NCI-H446 (cell line): ENCODE data around the gene GLI1.
"Not testable (repeated sequence)": the region's sequence is repeated elsewhere in the genome, so short reads cannot be mapped to it uniquely, and the experiment has no call there.

ENCODE experiments used
- DNase-seq, 2 experiments: peaks; one replicate each; lab custom pipeline; 2025; lab: John Stamatoyannopoulos, UW

GLI1 gene

GRCh38 chr12:57476162-57476992 is 16.8 kb downstream of the GLI1 start:
- no peak for DNase-seq

- no peak for DNase-seq
Measured at GRCh38 chr12:57476993-57477709, 17.6 kb downstream of the GLI1 start.

GRCh38 chr12:57477710-57478681 is 18.4 kb downstream of the GLI1 start:
- DNase-seq = no peak

DNA sequence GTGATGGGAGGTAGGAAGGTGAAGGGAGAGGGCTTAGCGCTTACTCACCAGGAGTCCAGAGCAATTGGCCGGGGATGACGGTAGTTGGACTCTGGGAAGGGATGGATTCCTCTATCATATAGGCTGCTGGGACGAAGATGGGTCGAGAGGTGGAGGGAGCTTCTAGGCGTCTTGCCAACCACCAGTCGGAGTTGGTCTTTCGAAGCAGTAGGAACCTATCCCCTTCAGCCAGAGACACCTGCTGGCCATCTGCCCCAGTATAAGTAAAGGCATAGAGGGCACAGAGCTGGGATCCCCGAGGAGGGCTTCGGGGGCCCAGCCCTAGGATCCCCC is 19.4 kb downstream of the GLI1 start:
- DNase-seq = no peak

DNA sequence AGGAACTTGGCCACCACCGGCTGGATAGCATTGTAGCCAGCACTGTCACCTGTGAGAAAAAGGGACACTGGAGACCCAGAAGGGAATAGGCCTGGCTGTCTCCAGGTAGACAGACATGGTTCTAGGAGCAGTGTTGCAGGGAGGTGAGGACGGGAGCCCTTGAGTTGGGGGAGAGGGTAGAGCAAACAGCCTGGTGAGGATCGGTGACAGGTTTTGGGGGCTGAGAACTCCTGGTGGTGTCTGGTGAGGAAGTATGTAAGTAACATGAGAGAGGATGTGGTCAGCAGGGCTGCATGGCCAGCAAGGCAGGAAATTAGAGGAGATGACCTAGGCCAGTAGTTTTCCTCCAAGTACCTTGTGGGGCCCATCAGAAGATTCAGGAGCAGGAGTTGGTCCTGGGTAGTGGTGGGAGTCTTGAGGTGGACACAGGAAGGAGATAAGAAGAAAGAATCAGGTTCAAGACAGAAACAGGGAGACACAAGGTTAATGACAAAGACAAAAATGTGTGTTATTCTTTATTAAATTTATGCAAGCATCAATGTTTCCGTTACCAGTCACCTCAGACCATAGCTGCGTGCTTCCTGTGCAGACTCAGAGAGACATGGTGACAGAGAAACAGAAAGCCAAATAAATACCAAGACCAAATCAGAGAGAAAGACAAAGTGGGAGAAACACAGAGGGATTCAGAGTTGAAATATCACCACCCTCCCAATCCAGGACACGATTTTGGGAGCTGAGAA is 20.0 kb downstream of the GLI1 start, which contains the start of gene ARHGAP9:
Gene ARHGAP9, minus strand, starts transcription at position 491 of the 740 bp plus-strand sequence. Its CDS starts 460 bp downstream, at position 31.
- no peak for DNase-seq

DNA sequence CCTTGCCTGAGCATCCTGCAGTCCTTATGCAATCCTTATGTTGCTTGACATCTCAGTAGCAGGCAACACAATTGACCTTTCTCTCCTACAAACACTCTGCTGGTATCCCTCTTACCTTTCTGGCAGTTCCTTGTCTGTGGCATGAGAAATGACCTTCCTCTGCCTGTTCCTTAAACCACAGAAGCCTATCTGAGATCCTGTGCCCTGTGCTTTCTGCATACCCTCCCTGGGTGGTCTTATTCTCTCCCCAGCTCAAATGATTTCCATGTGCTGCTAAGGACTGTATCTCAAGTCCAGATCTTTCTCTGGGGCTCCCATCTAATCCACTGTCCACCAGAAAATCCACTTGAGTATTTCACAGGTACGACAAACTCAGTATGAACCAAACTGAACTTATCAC is 22.1 kb downstream of the GLI1 start:
- DNase-seq = no peak

DNA sequence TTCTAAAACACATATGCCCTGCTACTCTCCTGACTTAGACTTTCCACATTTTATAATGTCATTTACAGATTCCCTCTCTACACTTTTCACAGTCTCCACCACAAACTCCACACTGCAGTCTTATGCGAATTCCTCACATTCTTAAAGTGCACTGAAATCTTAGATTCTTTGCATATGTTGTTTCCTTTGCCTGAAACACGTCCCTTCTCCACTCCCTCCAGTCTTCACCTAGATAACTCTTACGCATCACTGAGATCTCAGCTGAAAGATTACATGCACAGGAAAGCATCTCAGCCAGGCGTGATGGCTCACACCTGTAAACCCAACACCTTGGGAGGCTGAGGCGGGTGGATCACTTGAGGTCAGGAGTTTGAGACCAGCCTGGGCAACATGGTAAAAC is 23.9 kb downstream of the GLI1 start:
- no peak for DNase-seq

DNA sequence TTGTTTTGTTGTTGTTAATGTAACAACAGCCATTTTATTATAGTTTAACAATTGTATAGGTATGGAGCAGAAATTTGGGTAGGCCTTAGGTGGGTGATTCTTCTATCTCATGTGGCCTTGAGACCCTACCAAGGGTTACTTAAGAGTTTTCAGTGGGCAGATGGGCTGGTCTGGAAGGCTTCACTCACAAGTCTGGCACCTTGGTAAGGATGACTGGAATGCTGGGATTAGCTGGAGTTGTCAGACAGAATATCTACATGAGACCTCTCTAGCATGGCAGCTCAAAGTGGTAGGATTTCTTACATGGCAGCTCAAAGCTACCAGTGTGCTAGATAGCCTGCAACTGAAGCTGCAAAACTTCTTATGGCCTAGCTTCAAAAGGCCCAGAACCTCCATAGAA is 26.1 kb downstream of the GLI1 start:
- DNase-seq = no peak

GRCh38 chr12:57487055-57487596 is 27.5 kb downstream of the GLI1 start:
- no peak for DNase-seq

DNA sequence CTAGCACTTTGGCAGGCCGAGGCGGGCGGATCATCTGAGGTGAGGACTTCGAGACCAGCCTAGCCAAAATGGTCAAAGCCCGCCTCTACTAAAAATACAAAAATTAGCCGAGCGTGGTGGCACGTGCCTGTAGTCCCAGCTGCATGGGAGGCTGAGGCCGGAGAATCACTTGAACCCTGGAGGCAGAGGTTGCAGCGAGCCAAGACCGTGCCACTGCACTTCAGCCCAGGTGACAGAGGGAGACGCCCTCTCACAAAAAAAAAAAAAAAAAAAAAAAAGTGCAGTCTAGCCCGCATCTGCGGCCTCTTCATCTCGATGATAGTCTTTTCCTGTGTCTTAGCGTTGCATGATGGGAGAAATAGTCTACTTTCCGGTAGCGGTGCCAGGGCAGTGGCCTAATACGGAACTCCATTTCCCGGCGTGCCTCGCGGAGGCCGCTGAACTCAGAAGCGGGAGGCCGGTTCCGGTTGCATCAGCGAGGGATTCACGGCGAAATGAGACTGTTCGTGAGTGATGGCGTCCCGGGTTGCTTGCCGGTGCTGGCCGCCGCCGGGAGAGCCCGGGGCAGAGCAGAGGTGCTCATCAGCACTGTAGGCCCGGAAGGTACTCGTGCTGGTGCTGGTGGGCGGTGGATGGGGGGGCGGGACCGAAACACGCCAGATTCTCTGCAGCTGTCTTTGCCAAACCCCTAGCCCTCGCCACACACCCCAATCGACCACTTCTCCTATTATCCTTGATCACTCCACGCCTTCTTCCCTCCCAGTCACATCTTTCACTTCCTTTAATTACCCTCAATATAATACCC is 28.2 kb downstream of the GLI1 start, which contains the start of gene MARS1:
Gene MARS1, plus strand, starts transcription at position 472 of the 805 bp plus-strand sequence. Its CDS starts 23 bp downstream, at position 495.
- peak; percentile 87 to 96 for DNase-seq

- DNase-seq = peak in 1 of 2 experiments; percentile 3
Measured at GRCh38 chr12:57488402-57489156, 29.0 kb downstream of the GLI1 start.

GRCh38 chr12:57489157-57489641 is 29.6 kb downstream of the GLI1 start:
- no peak for DNase-seq

- no peak for DNase-seq
Measured at GRCh38 chr12:57490126-57490525, 30.5 kb downstream of the GLI1 start.

- DNase-seq = no peak
Measured at GRCh38 chr12:57491393-57492280, 32.1 kb downstream of the GLI1 start.

DNA sequence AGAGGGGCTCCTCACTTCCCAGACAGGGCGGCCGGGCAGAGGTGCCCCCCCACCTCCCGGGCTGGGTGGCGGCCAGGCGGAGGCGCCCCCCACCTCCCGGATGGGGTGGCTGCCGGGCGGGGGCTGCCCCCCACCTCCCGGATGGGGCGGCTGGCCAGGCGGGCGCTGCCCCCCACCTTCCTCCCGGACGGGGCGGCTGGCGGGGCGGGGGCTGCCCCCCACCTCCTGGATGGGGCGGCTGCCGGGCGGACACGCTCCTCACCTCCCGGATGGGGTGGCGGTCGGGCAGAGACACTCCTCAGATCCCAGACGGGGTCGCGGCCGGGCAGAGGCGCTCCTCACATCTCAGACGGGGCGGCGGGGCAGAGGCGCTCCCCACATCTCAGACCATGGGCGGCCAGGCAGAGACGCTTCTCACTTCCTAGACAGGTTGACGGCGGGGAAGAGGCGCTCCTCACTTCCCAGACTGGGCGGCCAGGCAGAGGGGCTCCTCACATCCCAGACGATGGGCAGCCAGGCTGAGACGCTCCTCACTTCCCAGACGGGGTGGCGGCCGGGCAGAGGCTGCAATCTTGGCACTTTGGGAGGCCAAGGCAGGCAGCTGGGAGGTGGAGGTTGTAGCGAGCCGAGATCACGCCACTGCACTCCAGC is 35.6 kb downstream of the GLI1 start:
- DNase-seq = not testable (repeated sequence)

- no peak for DNase-seq
Measured at GRCh38 chr12:57496822-57497221, 37.2 kb downstream of the GLI1 start.
